Measurements from ENCODE around the gene MXRA8.
"Not testable (repeated sequence)": the region's sequence is repeated elsewhere in the genome, so short reads cannot be mapped to it uniquely, and the experiment has no call there.

Gene MXRA8, protein sequence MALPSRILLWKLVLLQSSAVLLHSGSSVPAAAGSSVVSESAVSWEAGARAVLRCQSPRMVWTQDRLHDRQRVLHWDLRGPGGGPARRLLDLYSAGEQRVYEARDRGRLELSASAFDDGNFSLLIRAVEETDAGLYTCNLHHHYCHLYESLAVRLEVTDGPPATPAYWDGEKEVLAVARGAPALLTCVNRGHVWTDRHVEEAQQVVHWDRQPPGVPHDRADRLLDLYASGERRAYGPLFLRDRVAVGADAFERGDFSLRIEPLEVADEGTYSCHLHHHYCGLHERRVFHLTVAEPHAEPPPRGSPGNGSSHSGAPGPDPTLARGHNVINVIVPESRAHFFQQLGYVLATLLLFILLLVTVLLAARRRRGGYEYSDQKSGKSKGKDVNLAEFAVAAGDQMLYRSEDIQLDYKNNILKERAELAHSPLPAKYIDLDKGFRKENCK

DNA sequence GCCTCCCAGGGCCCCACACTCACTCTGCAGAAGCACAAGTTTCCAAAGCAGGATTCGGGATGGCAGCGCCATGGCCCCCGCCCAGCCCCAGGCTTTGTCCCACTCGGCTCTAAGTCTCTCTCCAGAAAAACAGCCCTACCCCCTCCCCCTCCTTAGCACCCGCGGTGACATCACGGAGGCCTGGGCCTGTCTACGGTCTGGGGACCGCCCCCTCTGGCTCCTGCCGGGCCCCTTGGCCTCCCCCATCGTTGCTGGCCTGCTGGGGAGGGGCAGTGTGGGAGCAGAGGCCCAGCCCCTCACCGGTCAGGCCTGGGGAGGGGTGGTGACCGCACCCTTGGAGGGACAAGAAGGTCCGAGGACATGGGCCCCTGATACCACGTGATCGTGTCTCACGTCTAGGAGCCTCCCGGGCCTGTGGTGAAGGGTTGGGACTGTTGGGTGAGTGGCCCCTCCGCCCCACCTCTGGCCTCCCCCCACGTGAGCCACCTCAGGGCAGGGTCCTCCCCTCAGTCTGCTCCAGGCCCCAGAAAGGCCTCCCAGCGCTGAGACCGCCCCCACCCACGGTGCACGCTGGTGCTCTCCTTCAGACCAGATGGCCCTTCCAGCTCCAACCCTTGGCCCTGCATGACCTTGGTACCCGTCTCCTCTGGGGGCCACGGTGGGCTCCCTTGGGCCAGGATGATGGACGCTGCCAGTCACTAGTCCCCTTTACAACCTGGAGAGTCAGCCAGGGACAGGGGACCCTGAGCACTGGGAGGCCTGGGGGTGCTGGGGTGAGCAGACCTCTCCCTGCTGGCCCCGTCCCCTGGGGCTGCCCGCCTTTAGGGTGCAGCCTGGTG, at the start of gene MXRA8:
MXRA8 (minus strand) TSS at position 123 of the 839 bp plus-strand sequence; CDS start at position 72, 51 bp downstream.
- DNase-seq (ENCODE audit: low read depth in 1 of 2, low spot score in 1 of 2), result no peak

DNA sequence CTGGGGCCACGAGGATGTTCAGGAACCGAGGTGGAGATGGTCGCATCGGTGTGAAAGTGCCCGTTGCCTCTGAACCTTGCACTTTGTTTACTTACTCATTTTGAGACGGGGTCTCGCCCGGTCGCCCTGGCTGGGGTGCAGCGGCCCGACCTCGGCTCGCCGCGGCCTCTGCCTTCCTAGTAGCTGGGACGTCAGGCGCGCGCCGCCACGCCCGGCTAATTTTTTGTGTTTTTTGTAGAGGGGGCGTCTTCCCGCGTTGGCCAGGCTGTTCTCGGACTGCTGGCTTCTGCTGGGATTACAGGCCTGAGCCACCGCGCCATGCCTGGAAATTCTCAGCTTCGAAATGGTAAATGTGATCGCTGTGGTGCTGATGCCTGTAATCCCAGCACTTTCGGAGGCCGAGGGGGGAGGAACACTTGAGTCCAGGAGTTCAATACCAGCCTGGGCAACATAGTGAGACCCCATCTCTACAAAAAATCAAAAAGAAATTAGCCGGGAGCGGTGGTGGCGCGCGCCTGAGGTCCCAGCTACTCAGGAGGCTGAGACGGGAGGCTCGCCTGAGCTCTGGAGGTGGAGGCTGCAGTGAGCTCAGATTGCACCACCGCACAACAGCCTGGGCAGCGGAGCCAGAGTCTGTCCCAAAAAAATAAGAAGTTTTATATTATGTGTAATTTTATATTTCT, 49.4 kb upstream of the MXRA8 start:
- DNase-seq (ENCODE audit: low read depth in 1 of 2, low spot score in 1 of 2), result no peak

DNA sequence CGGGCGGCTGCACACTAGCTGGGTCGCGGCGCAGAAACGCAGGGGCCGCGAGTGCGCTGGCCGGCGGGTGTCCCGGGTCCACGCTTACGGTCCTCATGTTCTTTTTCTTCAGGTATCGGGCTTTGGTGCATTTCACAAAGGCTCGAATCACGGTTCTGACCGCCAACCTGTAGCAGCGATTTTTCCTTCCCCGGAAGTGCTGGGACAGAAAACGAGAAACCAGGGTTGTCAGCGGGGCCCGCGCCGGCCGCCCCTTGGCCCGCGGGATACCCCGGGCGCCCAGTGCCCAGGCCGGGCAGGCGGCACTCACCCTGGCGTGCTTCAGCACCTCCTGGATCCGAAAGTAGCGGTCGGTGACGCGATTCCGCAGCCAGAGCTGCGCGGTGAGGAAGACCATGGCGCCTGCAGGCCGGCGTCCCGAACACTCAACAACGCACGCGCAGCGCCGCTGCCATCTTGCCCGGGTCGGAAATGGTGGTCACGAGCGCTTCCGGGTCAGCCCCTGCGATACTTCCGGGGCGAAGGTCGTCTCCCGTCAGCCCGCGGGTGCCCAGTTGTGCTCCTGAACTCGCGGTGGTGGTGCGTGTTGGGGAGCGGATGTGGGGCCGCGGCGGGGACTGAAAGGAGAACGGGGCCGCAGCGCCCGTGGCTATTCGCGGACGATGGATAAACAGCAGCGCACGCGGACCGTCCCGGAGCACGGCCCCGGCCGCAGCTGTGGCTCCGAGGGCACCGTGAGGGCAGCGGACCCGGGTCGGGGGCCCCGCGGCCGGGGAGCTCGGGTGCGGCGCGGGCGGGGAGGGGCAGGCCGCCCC, 48.7 kb upstream of the MXRA8 start, which contains the start of gene MRPL20:
MRPL20 (minus strand) TSS at position 473 of the 815 bp plus-strand sequence; CDS start at position 397, 76 bp downstream.
- peak; percentile 92 to 95 for DNase-seq (ENCODE audit: low read depth in 1 of 2, low spot score in 1 of 2)

DNA sequence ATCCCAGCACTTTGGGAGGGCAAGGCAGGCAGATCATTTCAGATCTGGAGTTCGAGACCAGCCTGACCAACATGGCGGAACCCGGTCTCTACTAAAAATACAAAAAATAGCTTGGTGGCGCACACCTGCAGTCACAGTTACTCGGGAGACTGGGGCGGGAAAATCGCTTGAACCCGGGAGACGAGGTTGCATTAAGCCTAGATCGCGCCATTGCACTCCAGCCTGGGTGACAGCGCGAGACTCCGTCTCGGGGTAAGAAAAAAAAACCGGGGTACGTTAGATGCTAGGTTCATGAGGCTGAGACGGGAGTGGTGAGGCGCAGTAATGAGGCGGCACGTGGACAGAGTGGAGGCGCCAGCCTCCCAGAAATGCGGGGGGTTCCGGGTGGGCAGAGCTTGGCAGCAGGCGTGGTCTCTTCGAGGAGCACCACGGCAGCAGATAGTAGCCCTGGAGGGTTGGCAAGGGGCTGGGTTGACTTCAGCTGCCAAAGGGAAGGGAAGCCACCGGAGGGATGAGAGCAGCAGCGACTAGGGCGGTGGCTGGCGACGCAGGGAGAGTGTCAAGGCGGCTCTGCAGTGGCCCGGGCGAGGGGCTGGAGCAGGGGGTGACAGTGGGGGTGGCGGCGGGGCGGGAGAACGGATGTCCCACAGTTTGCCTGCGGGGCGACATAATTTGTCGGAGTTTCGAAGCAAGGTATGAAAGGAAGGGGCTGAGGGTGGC, 47.9 kb upstream of the MXRA8 start:
- no peak for DNase-seq (ENCODE audit: low read depth in 1 of 2, low spot score in 1 of 2)

DNA sequence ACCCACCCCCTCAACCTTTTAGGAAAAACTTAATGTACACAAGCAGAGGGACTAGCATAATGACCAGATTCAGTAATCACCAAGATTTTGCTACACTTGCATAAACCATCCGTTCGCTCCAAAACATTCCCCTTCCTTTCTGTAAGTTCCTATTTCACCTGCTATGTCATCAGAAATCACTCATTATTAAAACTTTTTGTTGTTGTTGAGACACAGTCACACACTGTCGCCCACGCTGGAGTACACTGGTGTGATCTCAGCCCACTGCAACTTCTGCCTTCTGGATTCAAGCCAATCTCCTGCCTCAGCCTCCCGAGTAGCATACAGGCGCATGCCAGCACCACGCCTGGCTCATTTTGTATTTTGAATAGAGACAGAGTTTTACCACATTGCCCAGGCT, 45.3 kb upstream of the MXRA8 start:
- no peak for DNase-seq (ENCODE audit: low read depth in 1 of 2, low spot score in 1 of 2)

DNA sequence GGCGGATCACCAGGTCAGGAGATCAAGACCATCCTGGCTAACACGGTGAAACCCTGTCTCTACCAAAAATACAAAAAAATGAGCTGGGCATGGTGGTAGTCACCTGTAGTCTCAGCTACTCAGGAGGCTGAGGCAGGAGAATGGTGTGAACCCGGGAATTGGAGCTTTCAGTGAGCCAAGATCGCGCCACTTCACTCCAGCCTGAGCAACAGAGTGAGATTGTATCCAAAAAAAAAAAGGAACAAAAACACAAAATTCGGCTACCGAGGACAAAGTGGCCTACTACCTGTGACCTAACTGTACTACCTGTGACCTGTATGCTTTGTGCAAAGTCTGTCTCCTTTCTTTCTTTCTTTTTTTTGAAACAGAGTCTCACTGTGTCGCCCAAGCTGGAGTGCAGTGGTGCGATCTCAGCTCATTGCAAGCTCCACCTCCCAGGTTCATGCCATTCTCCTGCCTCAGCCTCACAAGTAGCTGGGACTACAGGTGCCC, 44.6 kb upstream of the MXRA8 start:
- not testable (repeated sequence) for DNase-seq (ENCODE audit: low read depth in 1 of 2, low spot score in 1 of 2)

DNA sequence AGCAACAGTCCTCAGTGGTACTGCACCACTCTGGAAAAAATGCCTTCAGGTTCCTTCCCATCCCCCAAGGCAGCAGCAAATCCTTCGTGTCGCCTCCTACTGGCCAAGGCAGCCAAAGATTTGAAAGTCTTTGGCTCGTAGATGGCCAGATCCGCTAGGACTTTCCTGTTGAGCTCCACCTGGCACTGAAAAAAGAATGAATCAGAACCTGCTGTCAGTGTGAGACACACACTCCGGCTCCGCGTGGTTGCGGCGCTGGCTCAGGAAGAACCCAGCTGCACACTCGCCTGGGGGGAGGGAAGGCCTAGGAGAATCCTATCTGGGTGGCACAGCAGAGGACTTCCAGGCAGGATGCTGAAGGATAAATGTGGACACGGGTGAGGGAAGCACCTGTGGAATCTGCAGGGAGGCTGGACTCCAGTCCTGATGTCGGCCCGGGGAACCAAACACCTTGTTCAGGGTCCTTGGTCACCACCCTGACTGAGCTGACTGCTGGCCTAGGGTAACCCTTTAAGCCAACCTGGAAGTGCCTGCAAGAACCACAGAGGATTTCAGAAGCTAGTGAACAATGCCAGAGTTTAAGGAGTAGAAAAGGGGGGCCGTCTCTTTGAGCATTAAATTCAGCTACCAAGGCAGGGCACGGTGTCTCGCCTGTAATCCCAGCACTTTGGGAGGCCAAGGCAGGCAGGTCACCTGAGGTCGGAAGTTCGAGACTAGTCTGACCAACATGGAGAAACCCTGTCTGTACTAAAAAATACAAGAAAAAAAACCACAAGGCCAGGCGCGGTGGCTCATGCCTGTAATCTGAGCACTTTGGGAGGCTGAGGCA, 43.9 kb upstream of the MXRA8 start:
- no peak for DNase-seq (ENCODE audit: low read depth in 1 of 2, low spot score in 1 of 2)

DNA sequence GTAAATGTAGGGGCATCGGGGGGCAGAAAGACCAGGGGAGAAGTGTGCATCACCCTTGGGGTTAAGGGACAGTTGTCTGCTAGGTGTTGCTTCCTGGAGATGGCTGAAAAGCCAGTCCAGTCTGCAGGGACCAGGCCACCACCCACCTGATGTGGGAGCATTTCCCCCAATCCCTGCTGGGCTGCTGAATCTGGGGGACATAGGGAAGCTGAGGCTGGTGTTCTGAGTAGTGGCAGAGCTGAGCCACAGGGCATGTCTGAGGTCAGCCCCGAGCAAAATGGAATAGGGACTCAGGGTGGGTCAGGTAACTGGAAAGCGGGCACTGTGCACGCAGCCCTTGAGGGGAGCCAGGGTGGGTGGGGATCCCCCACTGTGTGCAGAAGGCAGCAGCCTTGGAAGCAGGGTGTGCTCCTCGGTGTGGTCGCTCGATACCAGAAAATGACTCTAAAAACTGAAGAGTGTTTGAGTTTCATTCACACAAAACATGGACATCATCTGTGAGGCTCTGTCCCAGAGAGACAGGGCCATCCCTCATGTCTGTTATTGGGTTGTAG, 43.2 kb upstream of the MXRA8 start:
- DNase-seq (ENCODE audit: low read depth in 1 of 2, low spot score in 1 of 2), result no peak

DNA sequence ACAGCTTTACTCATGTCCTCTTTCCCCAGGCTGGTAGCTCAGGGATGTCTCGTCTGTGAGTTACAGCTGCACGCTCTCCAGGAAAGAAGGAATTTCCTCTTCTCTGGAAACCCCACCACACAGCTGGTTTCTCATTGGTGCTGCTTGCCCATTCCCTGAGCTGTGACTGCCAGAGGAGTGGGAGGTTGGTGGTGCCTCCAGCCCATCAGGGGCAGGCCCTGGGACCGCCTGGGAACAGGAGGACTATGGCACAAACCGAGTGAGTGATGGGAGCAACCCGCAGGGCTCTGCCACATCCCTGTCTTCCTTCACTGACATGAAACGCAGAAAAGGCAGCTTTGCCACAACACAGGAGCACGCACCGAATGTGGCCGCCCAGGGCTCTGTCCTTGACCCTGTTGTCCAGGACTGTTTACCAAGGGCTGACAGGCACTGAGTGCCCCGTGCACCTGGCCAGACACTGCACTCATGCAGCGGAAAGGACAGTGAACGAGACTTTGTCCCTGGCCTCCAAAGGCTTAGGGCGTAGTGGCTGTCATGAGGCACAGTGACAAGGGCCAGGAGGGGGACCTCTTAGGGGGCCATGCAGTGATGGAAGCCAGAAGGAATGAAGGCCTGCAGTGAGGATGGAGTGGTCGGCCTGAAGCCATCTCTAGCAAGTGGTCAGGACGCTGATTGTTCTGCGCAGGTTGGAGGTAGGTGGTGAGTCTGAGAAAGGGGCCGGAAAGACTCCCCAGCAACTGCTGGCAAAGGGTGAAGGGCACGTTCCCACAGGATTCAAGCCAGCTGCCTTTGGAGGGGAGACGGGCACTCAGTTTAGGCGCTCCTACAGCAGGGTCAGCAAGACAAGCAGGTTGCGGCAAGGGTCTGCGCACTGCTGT, 42.5 kb upstream of the MXRA8 start:
- DNase-seq (ENCODE audit: low read depth in 1 of 2, low spot score in 1 of 2), result no peak

DNA sequence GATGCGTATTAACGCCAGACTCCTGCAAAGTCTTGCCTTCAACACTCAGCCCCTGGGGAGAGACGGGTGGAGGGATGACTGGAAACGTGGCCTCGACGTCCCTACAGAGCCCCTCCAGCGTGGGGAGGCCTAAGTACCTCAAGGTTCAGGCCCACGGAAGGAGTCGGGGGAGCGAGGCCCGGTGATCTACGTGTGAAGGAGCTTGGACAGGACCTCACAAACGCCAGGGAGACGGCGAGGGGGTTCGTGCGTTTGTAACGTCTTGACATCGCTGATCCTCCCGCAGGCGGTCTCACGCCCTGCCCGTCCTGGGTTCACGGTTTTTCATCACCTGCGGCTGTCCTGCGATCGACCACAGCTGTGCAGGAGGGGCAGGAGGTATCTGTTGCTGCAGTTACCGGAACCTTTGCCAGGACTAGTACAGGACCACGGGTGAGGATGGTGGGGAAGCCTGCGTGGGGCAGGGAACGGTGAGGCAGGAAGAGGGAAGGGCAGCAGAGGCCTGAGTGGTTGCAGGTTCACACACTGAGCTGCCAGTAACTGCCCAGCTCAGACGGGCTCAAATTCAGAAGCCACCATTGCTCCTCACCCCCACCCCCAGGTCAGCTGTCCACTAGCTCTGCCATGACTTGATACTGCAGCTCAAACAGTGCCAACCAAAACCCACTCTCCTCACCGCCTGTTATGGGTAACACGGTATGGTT, 41.7 kb upstream of the MXRA8 start:
- no peak for DNase-seq (ENCODE audit: low read depth in 1 of 2, low spot score in 1 of 2)

DNA sequence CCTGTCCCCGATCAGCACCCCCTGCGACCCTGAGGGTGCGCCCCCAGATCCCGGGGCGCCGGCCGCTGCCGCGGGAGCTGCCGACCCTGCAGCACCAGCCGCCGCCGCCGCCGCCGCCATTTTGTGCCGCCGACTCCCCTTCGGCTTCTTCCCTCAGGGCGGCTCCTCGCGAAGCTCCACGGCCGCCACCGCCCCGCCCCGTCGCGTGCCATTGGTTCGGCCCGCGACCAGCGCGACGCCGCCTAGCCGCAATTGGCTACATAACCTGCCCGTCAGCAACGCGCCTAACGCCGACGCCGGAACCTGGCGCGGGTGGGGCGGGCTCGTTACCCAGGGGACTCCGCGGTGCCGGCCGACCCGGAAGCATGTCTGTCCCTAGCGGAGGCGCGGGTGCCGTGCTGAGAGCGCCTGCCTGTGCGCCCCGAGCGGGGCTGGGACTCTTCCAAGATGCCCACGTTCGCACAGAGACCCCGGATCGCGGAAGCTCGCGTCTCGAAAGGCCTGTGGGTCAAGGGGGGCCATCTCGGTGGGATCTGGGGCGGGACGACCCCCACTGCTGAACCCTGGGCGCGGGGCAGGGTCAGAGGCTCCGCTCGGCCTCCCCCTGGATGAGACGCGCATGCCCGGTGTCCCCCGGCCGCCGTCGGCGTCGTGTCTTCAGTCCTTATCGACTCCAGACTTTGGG, 41.0 kb upstream of the MXRA8 start, which contains the start of gene CCNL2:
CCNL2 (minus strand) TSS at position 149 of the 685 bp plus-strand sequence; CDS start at position 120, 29 bp downstream.
- DNase-seq (ENCODE audit: low read depth in 1 of 2, low spot score in 1 of 2), result peak; percentile 97 to 99

DNA sequence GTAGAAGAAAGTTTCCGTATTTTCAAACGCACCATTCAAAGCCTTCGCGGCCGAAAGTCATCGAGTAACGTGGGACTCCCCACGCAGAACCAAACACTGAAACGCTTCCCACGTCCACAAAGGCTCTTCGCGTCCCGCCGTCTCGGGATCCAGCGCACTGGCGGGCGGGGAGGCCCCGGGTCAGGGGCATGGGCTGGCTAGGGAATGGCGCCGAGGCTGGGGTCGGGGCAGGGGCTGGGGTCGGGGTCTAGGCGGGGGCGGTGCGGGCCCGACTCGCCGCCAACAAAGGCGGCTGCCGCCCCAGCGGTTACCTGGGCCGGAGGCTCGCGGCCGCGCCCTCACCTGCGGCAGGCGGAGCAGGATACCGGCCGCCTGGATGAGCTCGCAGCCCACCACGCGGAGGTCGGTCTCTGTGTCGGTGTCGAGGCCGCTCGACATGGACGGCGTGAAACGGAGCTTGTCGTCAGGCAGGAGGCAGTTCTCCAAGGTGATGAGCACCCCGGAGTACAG, 40.4 kb upstream of the MXRA8 start:
- DNase-seq (ENCODE audit: low read depth in 1 of 2, low spot score in 1 of 2), result no peak

DNA sequence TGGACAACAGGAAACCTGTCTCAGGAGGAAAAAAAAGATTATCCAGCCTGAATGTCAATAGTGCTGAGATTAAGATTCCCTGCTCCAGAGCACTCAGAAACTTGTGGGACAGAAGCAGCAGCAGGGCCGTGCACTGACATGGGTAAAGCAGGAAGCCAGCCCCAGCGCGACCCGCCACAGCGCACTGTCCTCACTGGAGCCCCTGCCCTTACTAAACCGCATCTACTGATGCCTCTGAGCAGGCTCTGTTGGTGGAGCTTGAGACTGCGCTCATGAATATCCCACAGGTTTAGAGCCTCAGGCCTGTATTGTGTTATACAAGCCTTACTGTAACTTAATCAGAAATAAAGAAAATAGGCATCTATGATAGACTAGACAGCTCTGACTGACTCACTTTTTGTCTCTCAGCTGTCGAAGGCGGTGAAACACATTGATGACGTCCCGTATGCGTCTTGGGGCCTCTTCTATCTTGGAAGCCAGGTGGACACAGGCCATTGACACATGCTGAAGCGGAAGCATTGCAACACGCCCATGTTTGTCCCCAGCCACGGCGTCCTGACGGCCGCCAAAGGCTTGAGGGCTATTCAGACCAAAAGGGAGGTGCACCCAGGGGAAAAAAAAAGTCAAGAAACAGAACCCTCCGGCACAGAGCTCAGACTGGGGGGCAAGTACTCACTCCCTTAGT, 39.6 kb upstream of the MXRA8 start:
- DNase-seq (ENCODE audit: low read depth in 1 of 2, low spot score in 1 of 2), result no peak

DNA sequence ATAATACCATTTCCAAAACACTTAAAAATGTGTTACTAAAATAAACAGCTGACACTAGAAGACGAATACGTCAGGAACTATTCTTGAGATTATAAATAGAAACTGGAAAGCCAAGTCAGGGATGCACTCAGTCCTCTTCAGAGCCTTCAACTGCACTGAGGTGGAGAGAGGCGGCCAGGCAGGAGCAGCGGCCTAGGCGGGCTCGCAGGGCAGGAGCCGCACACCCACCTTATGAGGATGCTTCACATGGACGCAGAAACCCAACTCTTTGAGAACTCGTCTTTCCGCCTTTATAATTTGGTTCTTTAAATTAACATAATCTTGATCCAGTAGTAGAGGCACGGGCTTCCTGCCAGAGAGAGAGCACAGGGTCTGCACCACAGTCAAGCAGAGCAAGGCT, 36.8 kb upstream of the MXRA8 start:
- DNase-seq (ENCODE audit: low read depth in 1 of 2, low spot score in 1 of 2), result no peak

DNA sequence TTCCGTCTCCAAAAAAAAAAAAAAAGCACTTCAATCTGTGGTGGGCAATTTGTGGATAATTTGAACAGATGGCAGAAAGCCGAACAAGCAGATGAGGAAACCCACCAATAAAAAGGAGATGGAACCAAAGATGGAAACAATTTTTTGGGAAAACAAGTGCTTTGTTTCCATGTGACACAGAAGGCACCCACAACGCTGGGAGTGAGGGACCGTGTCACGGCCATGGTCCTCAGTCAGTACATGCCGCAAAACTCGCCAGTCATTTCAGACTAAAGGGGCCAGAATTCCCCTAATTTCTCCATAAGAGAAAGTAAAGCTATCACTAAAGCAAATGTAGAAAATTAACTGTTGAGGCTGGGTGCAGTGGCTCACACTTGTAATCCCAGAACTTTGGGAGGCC, 35.8 kb upstream of the MXRA8 start:
- no peak for DNase-seq (ENCODE audit: low read depth in 1 of 2, low spot score in 1 of 2)

All from activated CD4-positive, alpha-beta T cell treated with anti-CD3 and anti-CD28 coated beads, Interleukin-2, amount 50 U/mL, for 24 hours (primary cell).